Endothelial cell of umbilical vein (primary cell): ENCODE results near the gene MESD. TPM values are rescaled to one million over a fixed set of nuclear protein-coding genes. Genes with fewer than 3 reads are reported as not detected.

ENCODE experiments used
- BruUV-seq: library from RNA; stranded (reverse); fragments of 400-500 nt; replicated peaks from 2 replicates; lab custom pipeline; 2021; lab: Mats Ljungman, UMichigan
- CTCF ChIA-PET: fragments of 300-600, 350-600 bp; sonication (Branson Sonifier 250); formaldehyde crosslinking; loops from one replicate; lab custom pipeline; 2021; ENCODE audit warnings: antibody characterized with exemption, inconsistent platforms; lab: Charles Lee
- POLR2A ChIA-PET: fragments of 300-600, 350-600 bp; sonication (Branson Sonifier 250); formaldehyde crosslinking; loops from one replicate; lab custom pipeline; 2021; ENCODE audit warnings: antibody characterized with exemption, inconsistent platforms; lab: Charles Lee
- DNase-seq: peaks from one replicate; pipeline ENCODE4 v3.0.0-alpha.2; 2011; ENCODE audit warnings: low read depth, low spot score
- FAIRE-seq: peaks from 2 replicates; lab custom pipeline; 2011; peaks lifted over from hg19 to GRCh38; lab: Jason Lieb, UNC
- H2AFZ ChIP-seq: 2 replicates; pipeline ENCODE4 v1.6.0; 2012; ENCODE audit warnings: low read depth, low read length, control low read depth, inconsistent platforms
- H3K27ac ChIP-seq: 2 replicates; pipeline ENCODE4 v1.5.1; 2011; ENCODE audit warnings: low read depth, mild to moderate bottlenecking, control low read depth, low read length, moderate library complexity; ENCODE audit not compliant: insufficient read depth
- H3K27me3 ChIP-seq, 2 experiments: 2 replicates each; pipeline versions ENCODE4 v1.6.0 to v1.6.1; 2011; ENCODE audit warnings: low read length in 2 of 2, mixed read lengths in 1 of 2; ENCODE audit not compliant: control insufficient read depth in 2 of 2, insufficient read depth in 2 of 2
- H3K36me3 ChIP-seq, 2 experiments: 2 replicates in 1 of 2; 3 replicates in 1 of 2; pipeline ENCODE4 v1.5.1; 2011; ENCODE audit warnings: low read length in 2 of 2, mild to moderate bottlenecking in 1 of 2, moderate library complexity in 1 of 2; ENCODE audit not compliant: control insufficient read depth in 2 of 2, insufficient read depth in 2 of 2; ENCODE audit errors: extremely low read depth in 1 of 2
- H3K4me1 ChIP-seq: 3 replicates; pipeline ENCODE4 v1.5.1; 2011; ENCODE audit warnings: mild to moderate bottlenecking, low read length; ENCODE audit not compliant: control insufficient read depth, insufficient read depth; ENCODE audit errors: extremely low read depth
- H3K4me2 ChIP-seq: 2 replicates; pipeline ENCODE4 v1.6.1; 2011; ENCODE audit warnings: low read length, control low read depth, mixed read lengths; ENCODE audit not compliant: insufficient read depth
- H3K4me3 ChIP-seq, 3 experiments: fragments of 200-600 bp in 1 of 3; sonication (generic), shearing (Covaris generic) in 1 of 3; replicated peaks in 1 of 3; 2 replicates each; pipeline ENCODE4 v1.5.1; 2011 to 2016; ENCODE audit warnings: control low read depth in 3 of 3, low read length in 3 of 3, mild to moderate bottlenecking in 2 of 3, inconsistent platforms in 1 of 3, low read depth in 1 of 3, moderate library complexity in 1 of 3; ENCODE audit not compliant: insufficient read depth in 1 of 3
- H3K79me2 ChIP-seq: 2 replicates; pipeline ENCODE4 v1.6.0; 2012; ENCODE audit warnings: low read length, inconsistent platforms; ENCODE audit not compliant: control insufficient read depth, insufficient read depth
- H3K9ac ChIP-seq: replicated peaks from 2 replicates; pipeline ENCODE3; 2011; ENCODE audit warnings: low read length, control low read depth; ENCODE audit not compliant: insufficient read depth; ENCODE audit errors: extremely low read depth
- H3K9me1 ChIP-seq: replicated peaks from 3 replicates; pipeline ENCODE4 v1.6.0; 2011; ENCODE audit warnings: mild to moderate bottlenecking, low read length; ENCODE audit not compliant: control insufficient read depth, insufficient read depth; ENCODE audit errors: extremely low read depth
- H3K9me3 ChIP-seq: replicated peaks from 2 replicates; pipeline ENCODE4 v1.5.1; 2012; ENCODE audit warnings: low read length, inconsistent platforms; ENCODE audit not compliant: control insufficient read depth, insufficient read depth
- H4K20me1 ChIP-seq: replicated peaks from 2 replicates; pipeline ENCODE3; 2011; ENCODE audit warnings: mild to moderate bottlenecking, low read length; ENCODE audit not compliant: control insufficient read depth, insufficient read depth; ENCODE audit errors: extremely low read depth
- CTCF ChIP-seq, 2 donors: IDR thresholded peaks; 1 replicate in 1 of 2; 2 replicates in 1 of 2; pipeline ENCODE4 v1.5.1; 2011; ENCODE audit warnings: low read length in 2 of 2, mild to moderate bottlenecking in 2 of 2, moderate library complexity in 2 of 2, control low read depth in 1 of 2, inconsistent platforms in 1 of 2, low read depth in 1 of 2; ENCODE audit not compliant: insufficient read depth in 1 of 2; ENCODE audit errors: extremely low read depth in 1 of 2
- EZH2 ChIP-seq: IDR thresholded peaks from 2 replicates; pipeline ENCODE4 v1.6.1; 2012; ENCODE audit warnings: borderline replicate concordance, low read depth, mild to moderate bottlenecking, moderate library complexity, low read length, inconsistent platforms; ENCODE audit not compliant: severe bottlenecking
- FOS ChIP-seq: IDR thresholded peaks from 2 replicates; pipeline ENCODE4 v1.6.1; 2011; ENCODE audit warnings: mild to moderate bottlenecking, low read length, moderate library complexity, borderline replicate concordance; ENCODE audit not compliant: insufficient read depth
- GATA2 ChIP-seq: IDR thresholded peaks from 2 replicates; pipeline ENCODE4 v1.7.0; 2011; ENCODE audit warnings: low read depth, mild to moderate bottlenecking, moderate library complexity, mixed read lengths, low read length; ENCODE audit not compliant: insufficient read length, insufficient read depth
- JUN ChIP-seq: IDR thresholded peaks from 2 replicates; pipeline ENCODE4 v1.6.1; 2011; ENCODE audit warnings: borderline replicate concordance, low read depth; ENCODE audit not compliant: insufficient read length, insufficient read depth
- MAX ChIP-seq: IDR thresholded peaks from 2 replicates; pipeline ENCODE4 v1.6.1; 2011; ENCODE audit not compliant: insufficient read depth, insufficient read length
- MYC ChIP-seq: IDR thresholded peaks from one replicate; pipeline ENCODE4 v1.6.1; 2011; ENCODE audit warnings: mild to moderate bottlenecking, low read depth, low read length
- POLR2A ChIP-seq: IDR thresholded peaks from 2 replicates; pipeline ENCODE4 v1.6.1; 2012; ENCODE audit warnings: low read depth, mild to moderate bottlenecking, control low read depth, low read length
- POLR2AphosphoS5 ChIP-seq: IDR thresholded peaks from 2 replicates; pipeline ENCODE4 v1.6.1; 2012; ENCODE audit warnings: low read depth, mild to moderate bottlenecking, control low read depth, low read length, moderate library complexity; ENCODE audit not compliant: insufficient read depth
- dilution Hi-C: fragments of 300-500 bp; cut with MboI; formaldehyde crosslinking; loops from one replicate; pipeline ENCODE4 v1.15.0; 2019; ENCODE audit warnings: low sequenced_read_pairs; ENCODE audit not compliant: extremely low pct_ligation_motif_present
- intact Hi-C: fragments of 100-400 bp; cut with micrococcal nuclease; formaldehyde crosslinking; loops from one replicate; pipeline ENCODE4 v1.10.0; 2022
- polyA plus RNA-seq, 4 experiments: library from polyadenylated mRNA; depleted of rRNA in 3 of 4; stranded (reverse) in 3 of 4; unstranded in 1 of 4; fragments of >200 nt; gene quantifications; 2 replicates each; pipeline versions ENCODE4 v1.2.1 to v1.2.3, GENCODE V29; 2011 to 2012; ENCODE audit warnings: missing spikeins in 1 of 4
- total RNA-seq: library from RNA; stranded (reverse); gene quantifications from 2 replicates; pipeline ENCODE4 v1.2.3, GENCODE V29; 2021

Gene MESD
- total and polyA plus RNA-seq, 2 donors (not counting 3 experiments of a cell fraction or from before 2014, with no cell fraction given): 12.8 to 30.5 TPM

- CTCF ChIA-PET: interaction anchor here (0.8 to 1.2 kb wide), 3 partner anchors 12 to 81 kb away, joined by 3 read pairs; no protein-coding TSS in a partner anchor
- Histone ChIP-seq H4K20me1 (no peaks in the 10 kb centered on the region), H2AFZ (no peak overlapping the region), H3K27me3 (no peaks in the 10 kb centered on the region), H3K9me1 (no peaks in the 10 kb centered on the region), H3K4me1 (peaks cover 45% of the 10 kb centered on the region), H3K36me3 (no peaks in the 10 kb centered on the region), H3K4me3 (no peak overlapping the region), H3K79me2 (no peaks in the 10 kb centered on the region), H3K9me3 (no peaks in the 10 kb centered on the region), H3K9ac (no peak overlapping the region), H3K27ac (no peak overlapping the region), H3K4me2 (no peak overlapping the region)
- FAIRE-seq (no peak), DNase-seq (no peak)
- no peak for TF ChIP-seq MYC
- no peak for TF ChIP-seq GATA2
- no peak for TF ChIP-seq CTCF (IDR thresholded peaks at IDR 0.05; ENCODE audit: extremely low read depth in 1 of 2, insufficient read depth in 1 of 2, low read depth in 1 of 2, low read length in 2 of 2)
- TF ChIP-seq EZH2: no peak
- no peak for TF ChIP-seq JUN
- TF ChIP-seq POLR2A: no peak
- TF ChIP-seq MAX: no peak
- TF ChIP-seq POLR2AphosphoS5: no peak
- no peak for TF ChIP-seq FOS
- intact Hi-C loops: no loop called here
- dilution Hi-C loops: no loop called here
- BruUV-seq: no TSS peak
- POLR2A ChIA-PET: no interaction called here
These were observed 37.4 kb upstream of the MESD start for GRCh38 chr15:81026836-81027599.
